ENCODE data around the gene PDZD4.

Gene PDZD4

GRCh38 chrX:153829799-153830639 lies at the start of gene PDZD4:
PDZD4 (minus strand) TSS chrX:153830544; CDS start chrX:153830298, 246 bp downstream.
- TF ChIP-seq GATA2 (IDR thresholded peaks at IDR 0.05; ENCODE audit: low read depth, low read length) (no peak), GATA3 (IDR thresholded peaks at IDR 0.05; ENCODE audit: low read depth, low read length) (no peak)

GRCh38 chrX:153879741-153880439 lies 49.5 kb upstream of the PDZD4 start:
- TF ChIP-seq GATA3 (IDR thresholded peaks at IDR 0.05; ENCODE audit: low read depth, low read length): no peak

GRCh38 chrX:153878969-153879653 lies 48.8 kb upstream of the PDZD4 start:
- no peak for TF ChIP-seq GATA2 (IDR thresholded peaks at IDR 0.05; ENCODE audit: low read depth, low read length)
- TF ChIP-seq GATA3 (IDR thresholded peaks at IDR 0.05; ENCODE audit: low read depth, low read length): no peak

- no peak for TF ChIP-seq GATA2 (IDR thresholded peaks at IDR 0.05; ENCODE audit: low read depth, low read length)
- TF ChIP-seq GATA3 (IDR thresholded peaks at IDR 0.05; ENCODE audit: low read depth, low read length): no peak
Observed at GRCh38 chrX:153878345-153878744, 48.0 kb upstream of the PDZD4 start.

- no peak for TF ChIP-seq GATA2 (IDR thresholded peaks at IDR 0.05; ENCODE audit: low read depth, low read length)
- TF ChIP-seq GATA3 (IDR thresholded peaks at IDR 0.05; ENCODE audit: low read depth, low read length): no peak
Observed at GRCh38 chrX:153877571-153878261, 47.4 kb upstream of the PDZD4 start.

GRCh38 chrX:153876112-153876491 lies 45.8 kb upstream of the PDZD4 start:
- TF ChIP-seq GATA3 (IDR thresholded peaks at IDR 0.05; ENCODE audit: low read depth, low read length) (no peak), GATA2 (IDR thresholded peaks at IDR 0.05; ENCODE audit: low read depth, low read length) (no peak)

DNA sequence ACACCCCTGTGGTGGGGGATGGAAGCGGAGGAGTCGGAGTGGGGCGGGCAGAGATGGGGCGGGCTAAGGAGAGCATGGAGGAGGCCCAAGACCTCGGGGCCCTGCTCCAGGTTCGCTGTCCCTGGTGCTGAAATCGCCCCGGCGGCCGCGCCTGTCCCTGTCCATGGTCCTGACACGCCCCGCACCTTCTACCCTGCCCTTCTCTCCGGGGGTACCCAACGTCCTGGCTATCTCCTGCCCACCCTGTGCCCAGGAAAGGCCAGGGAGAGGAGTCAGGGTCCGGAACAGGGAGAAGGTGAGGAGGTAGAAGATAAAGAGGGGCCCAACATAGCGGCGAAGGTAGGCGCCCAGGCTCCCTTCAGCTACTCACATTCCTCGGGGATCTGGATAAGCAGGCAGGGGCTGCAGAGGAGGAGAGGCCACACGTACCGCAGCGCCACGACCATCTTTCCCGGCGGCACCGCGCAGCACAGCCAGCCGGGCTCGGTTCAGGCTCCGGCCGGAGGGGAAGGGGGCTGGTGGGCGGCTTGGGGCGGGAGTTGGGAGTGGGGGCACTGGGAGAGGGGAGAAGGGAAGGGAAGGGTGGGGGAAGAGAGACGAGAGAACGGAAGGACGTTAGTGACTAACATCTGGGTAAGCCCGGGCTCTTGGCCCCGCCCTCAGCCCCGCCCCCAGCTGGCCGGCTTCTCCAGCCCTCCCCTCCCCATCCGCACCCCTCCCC lies 45.2 kb upstream of the PDZD4 start:
- TF ChIP-seq GATA3 (IDR thresholded peaks at IDR 0.05; ENCODE audit: low read depth, low read length) (no peak), GATA2 (IDR thresholded peaks at IDR 0.05; ENCODE audit: low read depth, low read length) (no peak)

DNA sequence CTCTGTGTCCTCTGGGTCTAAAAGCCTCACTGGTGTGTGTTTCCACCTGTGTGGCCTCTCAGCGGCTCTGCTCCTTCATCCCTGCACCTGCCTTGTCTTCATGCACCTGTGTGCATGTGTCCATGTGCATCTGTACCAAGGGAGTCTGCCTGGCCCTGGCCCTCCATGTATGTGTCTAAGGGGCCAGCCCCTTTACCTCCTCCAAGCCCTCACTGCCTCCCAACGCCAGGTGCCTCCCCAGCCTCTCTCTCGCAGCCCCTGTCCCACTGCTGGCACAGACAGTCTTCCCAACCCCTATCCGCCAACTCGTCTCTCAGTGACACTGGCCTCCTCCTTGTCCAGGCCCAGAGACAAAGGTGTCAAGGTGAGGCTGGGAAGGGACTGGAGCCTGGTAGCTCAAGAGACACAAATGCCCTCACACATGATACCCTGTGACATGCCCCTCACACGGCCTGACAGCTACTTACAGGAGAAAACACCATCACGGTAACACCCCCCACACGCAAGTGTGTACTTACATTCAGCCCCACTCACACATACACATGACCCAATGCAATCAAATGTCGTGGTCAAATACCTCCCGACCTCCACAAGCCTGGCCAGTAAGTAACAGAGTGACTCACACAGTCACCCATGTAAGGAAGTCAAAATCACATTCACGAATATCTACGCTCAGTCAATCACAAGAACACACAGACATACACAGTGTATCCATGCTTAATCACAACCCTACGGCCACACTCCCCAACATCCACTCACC lies 44.2 kb upstream of the PDZD4 start:
- TF ChIP-seq GATA3 (IDR thresholded peaks at IDR 0.05; ENCODE audit: low read depth, low read length) (no peak), GATA2 (IDR thresholded peaks at IDR 0.05; ENCODE audit: low read depth, low read length) (no peak)

- no peak for TF ChIP-seq GATA3 (IDR thresholded peaks at IDR 0.05; ENCODE audit: low read depth, low read length)
- no peak for TF ChIP-seq GATA2 (IDR thresholded peaks at IDR 0.05; ENCODE audit: low read depth, low read length)
Observed at GRCh38 chrX:153874085-153874365, 43.7 kb upstream of the PDZD4 start.

- TF ChIP-seq GATA2 (IDR thresholded peaks at IDR 0.05; ENCODE audit: low read depth, low read length) (peak; percentile 27), GATA3 (IDR thresholded peaks at IDR 0.05; ENCODE audit: low read depth, low read length) (no peak)
Observed at GRCh38 chrX:153873282-153874084, 43.1 kb upstream of the PDZD4 start.

GRCh38 chrX:153871946-153872878 lies 41.9 kb upstream of the PDZD4 start:
- no peak for TF ChIP-seq GATA3 (IDR thresholded peaks at IDR 0.05; ENCODE audit: low read depth, low read length)
- TF ChIP-seq GATA2 (IDR thresholded peaks at IDR 0.05; ENCODE audit: low read depth, low read length): no peak
